ENCODE measurements around the gene STX11. TPM values are rescaled to one million over a fixed set of nuclear protein-coding genes. Genes with fewer than 3 reads are reported as not detected.
"Not testable (repeated sequence)": the region's sequence is repeated elsewhere in the genome, so short reads cannot be mapped to it uniquely, and the experiment has no call there.

STX11 gene
- total RNA-seq, 2 donors from 2014 or later = 0.59 to 3.8 TPM

DNA sequence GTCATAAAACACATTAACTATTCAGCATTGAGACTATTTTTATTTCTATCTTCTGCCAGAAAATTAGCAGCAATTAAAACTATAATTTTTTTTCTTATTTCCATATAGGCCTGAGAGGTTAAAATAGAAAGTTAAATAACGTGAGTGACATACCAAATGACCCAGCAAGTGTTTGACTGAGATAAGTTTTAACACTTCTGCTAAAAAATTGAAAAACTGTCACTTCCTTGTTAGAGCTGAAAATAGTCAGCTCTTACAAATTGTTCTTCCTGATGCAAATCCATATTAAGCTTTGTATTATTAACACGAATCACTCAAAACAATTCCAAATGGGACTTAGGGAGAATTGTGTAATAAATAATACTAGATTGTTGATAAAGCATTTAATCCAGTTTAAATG is 26.5 kb upstream of the STX11 start:
- no peaks in the 10 kb centered on the region for H3K4me1 ChIP-seq

DNA sequence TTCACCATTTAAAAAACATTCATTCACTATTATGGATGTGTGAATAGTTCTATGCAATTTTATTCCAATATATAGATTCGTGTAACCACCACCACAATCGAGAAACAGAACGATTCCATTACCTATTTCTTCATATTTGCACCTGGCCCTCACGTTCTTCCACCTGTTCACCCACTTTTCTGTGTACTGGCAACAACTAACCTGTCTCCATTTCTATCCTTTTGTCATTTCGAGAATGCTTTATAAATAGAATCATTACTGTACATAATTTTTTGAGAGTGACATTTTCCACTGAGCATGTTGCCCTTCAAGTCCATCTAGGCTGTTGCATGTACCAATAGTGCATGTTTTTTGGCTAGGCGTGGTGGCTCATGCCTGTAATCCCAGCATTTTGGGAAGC is 23.2 kb upstream of the STX11 start:
- Histone ChIP-seq H3K27me3 (no peaks in the 10 kb centered on the region), H3K4me1 (no peaks in the 10 kb centered on the region), H3K4me3 (no peak overlapping the region), H3K9me3 (no peaks in the 10 kb centered on the region), H3K9ac (ENCODE audit: low read depth in 2 of 2, low read length in 2 of 2) (no peak overlapping the region), H3K36me3 (no peaks in the 10 kb centered on the region), H3K27ac (no peak overlapping the region)
- no peak for DNase-seq
- TF ChIP-seq, protein P1, sequence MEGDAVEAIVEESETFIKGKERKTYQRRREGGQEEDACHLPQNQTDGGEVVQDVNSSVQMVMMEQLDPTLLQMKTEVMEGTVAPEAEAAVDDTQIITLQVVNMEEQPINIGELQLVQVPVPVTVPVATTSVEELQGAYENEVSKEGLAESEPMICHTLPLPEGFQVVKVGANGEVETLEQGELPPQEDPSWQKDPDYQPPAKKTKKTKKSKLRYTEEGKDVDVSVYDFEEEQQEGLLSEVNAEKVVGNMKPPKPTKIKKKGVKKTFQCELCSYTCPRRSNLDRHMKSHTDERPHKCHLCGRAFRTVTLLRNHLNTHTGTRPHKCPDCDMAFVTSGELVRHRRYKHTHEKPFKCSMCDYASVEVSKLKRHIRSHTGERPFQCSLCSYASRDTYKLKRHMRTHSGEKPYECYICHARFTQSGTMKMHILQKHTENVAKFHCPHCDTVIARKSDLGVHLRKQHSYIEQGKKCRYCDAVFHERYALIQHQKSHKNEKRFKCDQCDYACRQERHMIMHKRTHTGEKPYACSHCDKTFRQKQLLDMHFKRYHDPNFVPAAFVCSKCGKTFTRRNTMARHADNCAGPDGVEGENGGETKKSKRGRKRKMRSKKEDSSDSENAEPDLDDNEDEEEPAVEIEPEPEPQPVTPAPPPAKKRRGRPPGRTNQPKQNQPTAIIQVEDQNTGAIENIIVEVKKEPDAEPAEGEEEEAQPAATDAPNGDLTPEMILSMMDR (IDR thresholded peaks at IDR 0.05) = no peak
- intact Hi-C loops (cut with DNase I) = no loop called here

More for the DNA sequence above, 26.5 kb upstream of the STX11 start:
- no peak for DNase-seq
- H3K27me3 ChIP-seq = no peaks in the 10 kb centered on the region
- H3K9ac ChIP-seq (ENCODE audit: low read depth in 2 of 2, low read length in 2 of 2) = no peak overlapping the region
- no peaks in the 10 kb centered on the region for H3K9me3 ChIP-seq
- H3K4me3 ChIP-seq = no peak overlapping the region
- intact Hi-C loops (cut with DNase I) = no loop called here
- no peak overlapping the region for H3K27ac ChIP-seq
- TF ChIP-seq, protein P1 (IDR thresholded peaks at IDR 0.05) = no peak
- no peaks in the 10 kb centered on the region for H3K36me3 ChIP-seq

DNA sequence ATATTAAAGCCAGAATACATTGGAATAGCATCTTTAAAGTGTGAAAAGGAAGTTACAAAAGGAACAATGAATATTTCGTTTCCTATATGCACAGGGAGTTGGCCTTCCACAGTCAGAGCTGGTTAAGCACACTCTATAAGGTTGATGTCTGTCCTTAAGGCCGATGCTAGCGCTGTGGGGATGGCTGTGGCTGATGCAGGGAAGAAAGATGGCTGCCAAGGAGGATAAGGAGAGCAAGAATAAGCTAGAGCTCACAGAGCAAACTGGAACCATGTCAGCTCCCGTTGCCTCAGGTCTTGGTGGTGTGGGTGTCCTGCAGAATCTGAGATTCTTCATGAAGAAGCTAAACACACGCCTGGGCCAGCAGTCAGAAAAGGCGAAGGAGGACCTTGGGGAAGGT is 20.8 kb upstream of the STX11 start:
- no peak for DNase-seq
- Histone ChIP-seq H3K27ac (no peak overlapping the region), H3K9ac (ENCODE audit: low read depth in 2 of 2, low read length in 2 of 2) (no peak overlapping the region), H3K9me3 (no peaks in the 10 kb centered on the region), H3K36me3 (no peaks in the 10 kb centered on the region), H3K4me1 (no peaks in the 10 kb centered on the region), H3K27me3 (no peaks in the 10 kb centered on the region), H3K4me3 (no peak overlapping the region)
- TF ChIP-seq, protein P1 (IDR thresholded peaks at IDR 0.05) = no peak
- intact Hi-C loops (cut with DNase I) = no loop called here

DNA sequence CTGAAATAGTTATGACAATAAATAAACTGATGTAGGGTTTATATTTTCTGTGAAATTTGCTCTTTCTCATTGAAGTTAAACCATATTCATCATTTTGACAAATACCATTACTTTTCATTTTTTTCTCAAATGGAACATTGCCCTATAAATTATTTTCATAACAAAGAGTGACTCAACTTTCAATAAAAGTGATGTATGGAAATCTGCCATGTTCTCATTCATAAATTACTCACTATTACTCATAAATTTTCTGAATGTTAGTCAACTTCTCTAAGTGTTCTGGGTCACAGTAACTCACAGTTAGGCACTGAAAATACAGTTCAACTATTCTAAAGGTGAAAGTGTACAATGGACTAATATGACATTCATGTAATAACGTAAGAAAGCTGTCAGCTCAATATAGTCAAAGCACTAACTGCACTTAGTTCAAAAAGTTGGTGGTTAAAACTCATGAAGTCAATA is 19.0 kb upstream of the STX11 start:
- no peak overlapping the region for H3K4me3 ChIP-seq
- TF ChIP-seq, protein P1 (IDR thresholded peaks at IDR 0.05) = no peak
- no peaks in the 10 kb centered on the region for H3K36me3 ChIP-seq
- H3K27ac ChIP-seq = no peak overlapping the region
- intact Hi-C loops (cut with DNase I) = no loop called here
- no peak for DNase-seq
- no peak overlapping the region for H3K9ac ChIP-seq (ENCODE audit: low read depth in 2 of 2, low read length in 2 of 2)
- no peaks in the 10 kb centered on the region for H3K27me3 ChIP-seq
- no peaks in the 10 kb centered on the region for H3K4me1 ChIP-seq
- no peaks in the 10 kb centered on the region for H3K9me3 ChIP-seq

DNA sequence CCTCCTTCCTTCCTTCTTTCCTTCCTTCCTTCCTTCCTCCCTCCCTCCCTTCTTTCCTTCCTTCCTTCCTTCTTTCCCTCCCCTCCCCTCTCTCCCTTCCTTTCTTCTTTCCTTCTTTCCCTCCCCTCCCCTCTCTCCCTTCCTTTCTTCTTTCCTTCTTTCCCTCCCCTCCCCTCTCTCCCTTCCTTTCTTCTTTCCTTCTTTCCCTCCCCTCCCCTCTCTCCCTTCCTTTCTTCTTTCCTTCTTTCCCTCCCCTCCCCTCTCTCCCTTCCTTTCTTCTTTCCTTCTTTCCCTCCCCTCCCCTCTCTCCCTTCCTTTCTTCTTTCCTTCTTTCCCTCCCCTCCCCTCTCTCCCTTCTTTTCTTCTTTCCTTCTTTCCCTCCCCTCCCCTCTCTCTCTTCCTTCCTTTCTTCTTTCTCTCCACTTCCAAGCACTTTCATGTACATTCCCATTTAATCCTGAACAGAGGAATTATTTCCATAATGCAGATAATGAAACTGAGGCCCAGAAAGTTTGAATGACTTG is 18.1 kb upstream of the STX11 start:
- intact Hi-C loops (cut with DNase I); H3K27me3 ChIP-seq; H3K9me3 ChIP-seq; DNase-seq; H3K4me1 ChIP-seq; H3K36me3 ChIP-seq; H3K4me3 ChIP-seq; H3K9ac ChIP-seq (ENCODE audit: low read depth in 2 of 2, low read length in 2 of 2); H3K27ac ChIP-seq: not testable (repeated sequence)

DNA sequence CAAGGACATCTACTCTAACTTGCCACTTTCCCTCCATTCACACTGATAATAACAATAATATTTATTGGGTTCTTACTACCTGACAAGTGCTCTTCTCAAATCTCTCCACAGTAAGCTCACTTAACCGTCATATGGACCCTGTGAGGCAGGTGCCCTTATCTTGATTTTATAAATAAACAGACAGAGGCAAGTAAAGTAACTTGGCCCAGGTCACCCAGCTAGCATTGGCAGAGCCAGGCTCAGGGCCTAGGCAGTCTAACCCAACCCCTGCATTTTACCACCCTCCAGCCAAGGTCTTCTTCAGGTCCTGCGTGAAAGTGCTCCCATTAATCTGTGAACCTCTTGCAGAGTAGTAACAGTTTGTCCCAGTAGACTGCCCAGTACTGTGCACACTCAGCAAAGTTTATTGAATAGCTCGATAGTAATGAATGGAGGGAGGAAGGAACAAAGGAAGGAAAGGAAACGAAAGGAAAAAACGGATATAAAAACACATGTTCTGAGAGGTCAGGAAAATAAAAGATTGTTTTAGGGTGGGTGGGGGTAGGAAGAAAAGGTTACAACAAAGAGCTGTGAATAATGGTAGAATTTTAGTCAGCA is 17.0 kb upstream of the STX11 start:
- intact Hi-C loops (cut with DNase I) = no loop called here
- TF ChIP-seq, protein P1 (IDR thresholded peaks at IDR 0.05) = no peak

More for the DNA sequence above, 17.0 kb upstream of the STX11 start:
- Histone ChIP-seq H3K4me1 (no peaks in the 10 kb centered on the region), H3K9me3 (no peaks in the 10 kb centered on the region), H3K27me3 (no peaks in the 10 kb centered on the region), H3K36me3 (no peaks in the 10 kb centered on the region), H3K4me3 (no peak overlapping the region), H3K27ac (no peak overlapping the region), H3K9ac (ENCODE audit: low read depth in 2 of 2, low read length in 2 of 2) (no peak overlapping the region)
- no peak for DNase-seq

All from colonic mucosa (tissue), 4 donors.